Right lung (tissue), 10 donors: Measurements from ENCODE around the gene GK2. TPM values are rescaled to one million over a fixed set of nuclear protein-coding genes. Genes with fewer than 3 reads are reported as not detected.

Source experiments
- DNase-seq, 2 donors: peaks; one replicate each; pipeline ENCODE4 v3.0.0-alpha.2; 2013
- long read RNA-seq, 8 donors: transcript quantifications; one replicate each; lab custom pipeline, GENCODE V29; 2026
- polyA plus RNA-seq, 5 donors: library from polyadenylated mRNA; unstranded; fragments of 120-200 nt; gene quantifications; one replicate each; pipeline versions ENCODE4 v1.2.1 to v1.2.3, GENCODE V29; 2013; ENCODE audit warnings: inconsistent platforms in 1 of 5, low replicate concordance in 1 of 5; ENCODE audit not compliant: insufficient read length in 5 of 5, insufficient read depth in 1 of 5

The GK2 gene
- not detected for polyA plus RNA-seq
- long read RNA-seq, donor 1, result 0 reads
- long read RNA-seq, donor 2, result 0 reads
- long read RNA-seq, donor 3, result 0 reads
- long read RNA-seq, donor 4, result 0 reads
- long read RNA-seq, donor 5, result 0 reads
- long read RNA-seq, donor 6, result 0 reads
- long read RNA-seq, donor 7, result 0 reads
- long read RNA-seq, donor 8, result 0 reads

DNA sequence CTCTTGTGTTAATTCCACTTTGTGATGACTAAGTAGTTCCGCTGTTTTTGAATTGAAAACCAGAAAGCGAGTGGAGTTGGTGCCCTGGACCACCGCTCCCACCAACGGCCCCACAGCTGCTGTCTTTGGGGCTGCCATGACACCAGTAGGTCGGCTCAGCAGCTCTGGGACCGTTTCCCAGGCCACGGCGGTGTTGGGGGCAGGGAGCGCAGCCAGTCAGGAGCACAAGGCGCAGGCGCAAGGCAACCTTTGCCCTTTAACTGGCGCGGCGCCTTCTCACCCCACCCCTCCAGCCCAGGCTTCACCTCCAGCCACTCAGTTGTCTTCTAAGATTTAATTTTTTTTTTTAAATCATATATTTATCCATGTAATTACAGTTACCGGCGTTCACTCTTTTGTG, at the start of gene GK2:
Gene GK2 (minus strand): TSS at position 166 of the 400 bp plus-strand sequence. CDS start 28 bp downstream, at position 138.
- no peak for DNase-seq

DNA sequence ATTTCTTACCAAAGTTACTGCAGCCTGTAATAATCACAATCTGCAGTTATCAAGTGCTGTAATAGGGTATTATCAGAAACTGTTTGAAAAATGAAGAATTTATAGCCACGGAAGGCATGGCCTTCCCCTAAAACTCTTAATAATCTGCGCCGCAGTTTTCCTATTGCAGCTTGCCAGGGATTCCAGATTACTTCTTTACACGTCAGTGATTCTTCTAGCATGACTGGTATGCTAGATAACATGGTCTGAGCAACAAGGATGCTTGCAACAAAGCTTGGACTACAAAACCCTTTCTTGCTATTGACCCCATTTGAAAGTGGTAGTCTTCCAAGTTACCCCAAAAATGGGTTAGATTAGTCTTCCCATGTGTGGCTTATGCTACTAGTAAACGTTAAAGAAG, 47.2 kb upstream of the GK2 start:
- DNase-seq, result no peak

DNA sequence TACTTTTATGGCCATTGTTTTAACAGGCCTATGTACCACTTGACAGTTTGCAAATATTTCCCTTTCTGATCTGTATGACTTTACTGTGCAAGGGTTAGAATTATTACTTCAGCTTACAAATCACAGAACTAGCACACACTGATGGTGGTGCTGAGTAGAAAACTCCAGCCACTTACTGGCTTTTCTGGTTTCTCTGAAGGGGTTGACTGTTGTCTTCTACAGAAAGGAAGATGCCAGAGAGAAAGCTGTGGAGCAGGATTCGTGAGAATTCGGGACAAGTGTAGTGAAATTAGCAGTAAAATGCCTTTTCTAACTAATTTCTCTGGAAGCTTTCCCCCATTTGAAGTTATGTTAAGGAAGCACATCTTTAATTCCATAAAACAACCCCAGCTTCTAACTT, 46.6 kb upstream of the GK2 start:
- DNase-seq, result no peak

DNA sequence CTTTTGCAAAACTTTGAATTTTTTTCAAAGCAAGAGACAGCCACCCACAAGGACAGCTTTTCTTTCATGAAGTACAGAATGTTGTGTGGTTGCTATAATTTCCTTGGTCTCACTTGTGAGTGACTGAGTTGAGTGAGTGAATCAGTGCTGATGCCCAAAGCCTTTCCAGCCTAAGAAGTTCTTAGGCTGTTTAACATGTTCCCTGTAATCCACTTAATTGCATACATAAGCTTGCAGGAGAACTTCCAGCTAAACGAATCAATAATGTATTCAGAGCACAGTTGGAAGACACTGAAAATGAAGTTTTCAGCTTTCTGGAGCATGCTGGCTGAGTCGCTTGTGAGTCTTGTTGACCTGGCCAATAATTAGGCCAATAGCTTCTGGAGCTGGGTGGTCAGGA, 42.0 kb upstream of the GK2 start:
- DNase-seq, result no peak

DNA sequence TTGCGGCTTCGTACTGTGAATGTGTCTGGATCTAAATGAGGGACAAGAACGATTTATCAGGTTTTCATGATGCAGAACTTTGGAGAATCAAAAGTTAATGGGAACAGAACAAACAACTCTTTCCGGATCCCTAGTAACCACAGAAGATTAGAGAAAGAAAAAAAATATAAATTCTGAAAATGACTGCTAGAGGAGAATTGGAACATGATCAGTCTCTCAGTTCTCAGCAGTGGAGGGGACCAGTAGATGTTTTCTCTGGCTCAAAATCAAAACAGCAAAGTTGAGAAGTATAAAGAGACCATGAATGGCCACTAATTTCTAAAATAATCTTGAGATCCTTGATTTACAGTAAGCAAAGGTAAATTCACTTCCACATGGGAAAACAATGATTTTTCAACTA, 38.1 kb upstream of the GK2 start:
- DNase-seq, result no peak

DNA sequence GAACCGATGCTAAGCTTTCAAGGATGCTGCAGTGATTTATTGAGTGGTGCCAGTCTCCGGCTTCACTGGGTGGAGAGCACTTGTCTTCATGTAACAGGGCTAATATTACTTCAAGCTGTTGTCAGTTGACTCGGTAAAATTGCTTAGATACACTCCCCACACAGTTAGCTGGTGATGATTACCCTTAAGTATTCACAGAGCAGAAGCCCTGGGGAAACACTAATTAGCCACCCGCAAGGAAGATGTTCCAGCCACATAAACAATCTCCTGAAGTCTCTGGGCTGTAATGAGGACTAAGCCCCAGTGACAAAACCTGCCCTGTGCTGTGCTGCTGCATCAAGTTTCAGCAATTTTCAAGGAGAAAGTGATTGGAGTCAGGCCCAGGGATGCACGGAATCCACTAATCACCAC, 37.3 kb upstream of the GK2 start:
- no peak for DNase-seq

DNA sequence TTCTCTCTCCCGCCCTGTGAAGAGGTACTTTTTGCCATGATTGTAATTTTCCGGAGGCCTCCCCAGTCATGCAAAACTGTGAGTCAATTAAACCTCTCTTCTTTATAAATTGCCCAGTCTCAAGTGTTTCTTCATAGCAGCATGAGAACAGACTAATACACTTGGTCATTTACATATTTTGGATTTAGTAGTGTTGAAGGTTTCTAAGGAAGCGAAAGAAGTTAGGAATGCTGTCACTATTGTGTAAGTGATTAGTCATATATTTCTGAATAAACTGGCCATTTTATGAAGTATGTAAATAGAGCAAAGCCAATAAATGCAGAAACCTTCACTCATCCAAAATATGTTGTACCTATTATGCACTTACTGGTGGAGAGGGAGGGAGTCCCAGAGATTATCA, 34.4 kb upstream of the GK2 start:
- no peak for DNase-seq

DNA sequence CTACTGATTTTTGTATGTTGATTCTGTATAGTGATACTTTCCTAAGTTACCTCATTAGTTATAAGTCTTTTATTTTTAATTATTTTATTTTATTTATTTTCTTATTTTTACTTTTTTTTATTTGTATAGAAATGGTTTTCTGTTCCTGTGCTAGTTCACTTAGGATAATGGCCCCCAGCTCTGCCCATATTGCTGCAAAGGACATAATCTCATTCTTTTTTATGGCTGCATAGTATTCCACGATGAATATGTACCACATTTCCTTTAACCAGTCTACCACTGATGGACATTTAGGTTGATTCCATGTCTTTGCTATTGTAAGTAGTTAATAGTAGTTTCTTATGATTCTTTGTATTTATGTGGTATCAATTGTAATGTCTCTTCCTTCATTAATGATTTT, 31.5 kb upstream of the GK2 start:
- no peak for DNase-seq

DNA sequence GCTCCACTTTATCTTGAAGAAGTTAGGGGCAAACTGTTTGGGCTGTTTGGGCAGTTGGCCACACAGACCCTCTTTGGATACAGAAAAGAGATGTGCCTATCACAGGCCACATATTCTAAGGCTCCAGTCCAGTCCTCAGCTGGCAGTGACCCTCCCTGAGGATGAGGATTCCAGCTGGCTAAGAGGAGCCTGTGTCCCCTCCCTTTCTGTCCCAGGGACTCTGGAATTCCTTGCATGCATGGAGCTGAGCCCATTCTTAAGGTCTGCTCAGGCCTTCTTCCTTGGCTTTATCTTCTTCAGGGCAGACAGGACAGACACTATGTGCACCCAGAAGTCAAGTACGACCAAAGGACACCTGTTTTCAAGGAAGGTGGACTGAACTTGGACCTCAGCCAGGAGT, 23.8 kb upstream of the GK2 start:
- DNase-seq, result no peak

DNA sequence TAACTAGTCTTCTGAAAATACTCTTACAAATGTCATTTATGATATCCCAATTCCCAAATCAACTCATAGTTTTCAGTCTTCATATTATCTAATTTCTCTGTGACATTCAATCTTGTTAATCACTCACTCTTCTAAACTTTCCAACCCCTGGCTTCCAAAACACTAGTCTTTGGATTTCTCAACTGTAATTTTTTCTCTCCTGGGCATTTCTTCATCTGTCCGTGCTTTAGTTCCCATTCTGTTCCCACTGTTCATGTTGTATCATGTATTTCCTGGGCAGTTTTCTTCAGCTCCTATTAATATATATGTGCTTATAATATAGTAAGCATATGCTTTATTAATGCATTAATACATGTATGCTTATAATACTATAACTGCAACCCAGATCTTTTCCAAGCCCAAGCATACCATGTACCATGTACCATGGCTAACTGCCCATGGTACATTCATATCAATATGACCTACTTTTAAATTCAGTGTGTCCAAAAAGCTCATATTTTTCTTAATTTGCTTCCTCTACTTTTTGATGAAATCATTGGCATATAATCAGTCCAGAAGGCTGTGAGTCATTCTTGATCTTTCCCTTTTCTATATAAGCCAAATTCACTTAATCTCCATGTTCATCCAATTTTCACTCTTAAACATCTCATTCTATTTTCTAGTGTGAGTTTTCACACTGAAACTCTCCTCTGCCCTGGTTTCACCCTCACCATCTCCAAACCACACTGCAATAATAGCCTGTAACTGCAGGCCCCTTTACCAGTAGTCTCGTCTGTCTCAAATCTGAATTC, 21.3 kb upstream of the GK2 start:
- DNase-seq, result no peak

DNA sequence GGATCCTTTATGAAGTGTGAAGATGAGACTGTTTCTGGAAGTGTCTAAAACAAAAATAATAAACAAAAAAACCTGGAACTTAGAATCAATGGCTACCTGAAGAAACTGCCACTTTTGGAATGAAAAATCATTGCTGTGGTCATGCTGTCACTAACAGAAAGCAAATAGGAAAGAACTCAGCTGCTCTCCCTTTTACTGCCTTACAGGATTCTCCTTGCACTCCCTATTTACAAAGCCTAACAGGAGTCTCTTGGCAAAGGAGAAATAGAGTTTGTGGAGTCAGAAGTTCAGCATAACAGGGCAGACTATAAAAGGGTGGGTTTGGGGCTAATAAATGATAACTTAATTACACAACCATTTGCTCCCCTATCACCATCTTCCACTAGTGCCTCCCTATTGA, 19.0 kb upstream of the GK2 start:
- DNase-seq, result no peak

DNA sequence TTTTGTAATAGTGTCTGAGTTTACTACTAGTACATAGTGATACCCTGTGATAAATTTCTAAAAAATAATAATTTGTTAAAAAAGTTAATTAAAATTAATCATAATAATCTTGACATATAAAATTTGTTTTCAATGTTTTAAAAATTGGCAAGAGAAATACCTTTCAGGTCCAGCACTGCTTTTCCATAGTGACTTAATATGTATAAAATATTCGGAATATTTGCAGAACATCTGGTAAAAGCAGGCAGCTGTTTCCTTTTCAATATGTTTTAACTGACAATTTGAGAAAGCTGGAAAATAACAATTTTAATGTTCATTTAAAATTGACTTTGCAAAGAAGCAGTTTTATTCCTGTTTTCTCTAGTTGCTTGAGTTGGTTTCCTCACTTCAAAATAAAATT, 17.6 kb upstream of the GK2 start:
- DNase-seq, result no peak

DNA sequence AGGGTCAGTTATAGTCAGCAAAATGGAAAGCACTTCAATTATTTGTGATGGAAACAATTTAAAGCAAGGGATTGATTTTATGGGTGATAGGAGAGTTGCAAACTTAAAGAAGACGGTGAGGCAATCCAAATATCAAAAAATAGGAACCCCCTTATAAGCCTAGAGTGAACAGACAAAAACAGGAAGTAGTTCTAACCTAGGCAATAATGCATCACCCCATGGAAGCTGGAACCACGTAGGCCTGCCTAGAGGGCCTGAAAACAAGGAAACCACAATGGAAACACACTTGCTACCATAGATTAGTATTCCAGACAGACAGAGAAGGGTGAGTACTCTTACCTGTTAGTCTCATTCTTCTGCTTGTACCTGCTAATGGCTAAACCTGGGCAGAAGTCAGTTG, 13.5 kb upstream of the GK2 start:
- DNase-seq, result no peak

DNA sequence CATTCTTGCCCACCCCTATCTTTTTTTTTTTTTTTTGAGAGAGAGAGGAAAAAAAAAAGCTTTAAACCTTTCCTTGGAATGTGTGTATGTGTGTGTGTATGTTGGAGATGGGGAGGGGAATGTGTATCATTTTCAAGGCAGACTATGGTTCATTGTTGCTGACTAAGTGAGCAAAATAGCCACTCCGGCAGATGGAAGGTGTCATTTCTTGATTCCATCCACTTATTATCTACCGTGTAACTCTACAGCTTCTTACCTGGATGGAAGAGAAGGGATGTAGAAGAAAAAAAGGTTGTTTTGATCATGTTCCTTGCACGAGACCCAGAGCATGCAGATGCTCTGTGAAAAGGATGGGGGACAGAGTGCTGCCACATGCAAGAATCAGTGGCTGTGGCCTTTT, 5.9 kb upstream of the GK2 start:
- no peak for DNase-seq

DNA sequence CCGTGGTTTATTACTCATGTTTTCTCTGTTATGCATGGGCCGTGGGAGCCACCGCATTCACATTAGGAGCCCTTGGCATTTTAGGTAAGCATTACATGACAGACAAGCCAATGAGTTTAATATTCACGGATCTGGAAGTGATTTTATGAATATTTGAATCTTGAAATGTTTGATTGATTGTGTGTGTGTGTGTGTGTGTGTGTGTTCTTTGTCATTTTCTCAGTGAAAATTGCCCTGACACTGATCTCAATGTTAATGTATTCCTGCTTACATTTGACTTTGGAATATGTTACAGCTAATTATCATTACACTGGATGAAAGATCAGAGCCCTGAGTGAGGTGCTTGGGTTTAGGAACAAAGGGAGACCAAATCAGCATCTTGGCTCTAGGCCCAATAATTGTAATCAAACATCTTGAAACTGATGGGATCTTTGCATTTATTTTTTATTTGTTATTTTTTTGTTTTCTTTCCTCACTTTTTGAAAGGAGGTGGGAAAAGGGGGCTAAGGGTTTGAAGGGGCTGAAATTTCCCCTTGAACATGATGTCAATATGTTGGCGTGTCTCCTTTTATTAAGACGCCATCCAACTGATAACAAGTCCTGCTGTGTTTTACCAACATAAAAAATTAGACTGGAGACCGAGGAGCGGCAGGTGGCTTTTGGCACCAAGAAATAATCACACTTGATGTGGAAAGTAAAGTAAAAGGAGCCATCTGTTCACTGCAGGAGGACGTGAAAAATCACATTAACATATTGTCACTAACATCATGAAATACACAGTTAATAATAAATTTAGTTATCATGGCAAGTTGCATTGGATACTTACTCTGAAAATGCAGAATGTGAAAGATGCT, 5.2 kb upstream of the GK2 start:
- no peak for DNase-seq

DNA sequence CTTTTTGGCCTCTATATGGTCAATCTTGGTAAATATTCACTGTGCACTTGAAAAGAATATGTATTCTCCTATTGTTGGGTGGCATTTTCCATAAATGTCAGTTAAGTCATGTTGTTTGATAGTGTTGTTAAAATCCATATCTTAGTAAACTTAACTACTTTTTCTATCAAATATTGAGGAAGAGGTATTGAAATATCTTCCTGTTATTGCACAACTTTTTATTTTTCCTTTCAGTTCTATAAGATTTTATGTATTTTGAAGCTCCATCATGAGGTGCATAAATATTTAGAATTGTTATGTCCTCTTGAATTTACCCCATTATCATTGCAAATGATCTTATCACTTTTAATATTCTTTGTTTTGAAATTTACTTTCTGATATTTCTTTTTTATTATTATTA, 3.4 kb downstream of the GK2 start:
- DNase-seq, result no peak

DNA sequence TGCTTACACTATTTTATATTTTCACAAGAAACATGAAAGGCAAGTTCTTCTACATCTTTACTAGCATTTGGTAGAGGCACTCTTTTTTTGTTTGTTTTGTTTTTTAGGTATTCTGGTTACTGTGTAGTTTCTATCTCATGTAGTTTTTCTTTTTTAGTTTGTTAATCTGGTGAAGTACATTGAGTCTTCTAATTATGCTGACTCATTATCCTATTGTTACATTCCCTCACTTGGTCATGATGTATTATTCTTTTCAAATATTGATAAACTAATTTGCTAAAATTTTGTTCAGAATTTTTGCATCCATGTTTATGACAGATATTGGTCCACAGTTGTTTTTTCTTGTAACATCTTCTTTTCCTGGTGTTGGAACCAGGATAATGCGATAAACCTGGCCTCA, 4.7 kb downstream of the GK2 start:
- no peak for DNase-seq

DNA sequence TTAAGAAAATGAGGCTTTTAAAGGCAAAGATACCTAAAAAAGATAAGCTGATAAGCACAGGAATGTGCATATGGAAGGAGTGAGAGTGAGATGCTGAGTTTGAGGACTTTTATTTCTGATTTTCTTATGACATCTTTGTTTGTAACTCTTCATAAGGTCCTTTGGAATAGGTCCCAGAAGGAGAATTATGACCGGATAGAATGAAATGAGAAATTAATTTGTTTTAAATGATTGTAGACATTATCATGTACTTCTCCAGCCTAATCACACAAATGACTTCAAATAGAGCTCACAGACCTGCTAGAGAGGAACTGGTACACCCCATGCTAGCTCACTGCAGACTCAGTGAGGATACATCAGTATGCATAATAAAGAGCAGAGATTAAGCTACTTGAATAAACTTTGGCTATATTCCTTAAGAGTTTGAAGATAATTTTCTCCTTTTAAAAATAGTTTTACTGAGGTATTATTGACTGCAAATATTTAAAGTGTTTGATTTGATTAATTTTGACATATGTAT, 5.6 kb downstream of the GK2 start:
- DNase-seq, result peak; percentile 42 to 48

DNA sequence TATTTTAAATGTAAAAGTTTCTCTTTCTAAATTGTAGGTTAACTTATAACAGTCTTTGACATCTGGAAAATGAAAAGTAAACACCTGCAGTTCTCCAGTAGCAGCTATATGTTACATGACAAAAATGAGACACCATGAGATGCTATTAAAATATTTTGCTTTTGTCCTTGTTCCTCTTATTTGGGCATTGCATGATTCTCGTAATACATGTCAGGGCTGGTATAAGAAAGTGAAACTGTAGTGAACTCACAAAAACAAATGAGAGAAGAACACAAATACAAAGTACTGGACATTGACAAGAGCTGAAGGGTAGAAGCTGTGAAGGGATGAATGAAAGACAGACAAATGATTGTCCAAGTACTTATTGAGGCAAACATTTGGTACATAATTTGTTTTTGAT, 9.0 kb downstream of the GK2 start:
- DNase-seq, result no peak

DNA sequence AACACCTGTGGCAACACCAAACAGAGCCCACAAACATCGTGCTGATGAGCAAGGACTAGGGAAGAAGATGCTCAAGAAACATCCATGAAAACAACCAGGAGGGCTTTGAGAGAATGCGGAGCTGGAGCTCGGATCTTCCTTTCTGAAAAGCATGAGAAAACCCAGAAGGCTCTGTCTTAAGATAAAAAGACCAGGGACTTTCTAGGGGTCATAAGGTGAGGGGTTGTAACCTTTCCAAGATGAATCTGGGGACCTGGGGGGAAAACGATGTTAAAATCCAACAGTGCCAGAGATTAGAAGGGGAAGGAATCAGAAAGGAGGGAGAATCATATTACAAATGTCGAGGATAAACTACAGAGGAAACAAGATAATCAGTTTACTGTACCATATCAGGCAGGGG, 10.1 kb downstream of the GK2 start:
- no peak for DNase-seq

DNA sequence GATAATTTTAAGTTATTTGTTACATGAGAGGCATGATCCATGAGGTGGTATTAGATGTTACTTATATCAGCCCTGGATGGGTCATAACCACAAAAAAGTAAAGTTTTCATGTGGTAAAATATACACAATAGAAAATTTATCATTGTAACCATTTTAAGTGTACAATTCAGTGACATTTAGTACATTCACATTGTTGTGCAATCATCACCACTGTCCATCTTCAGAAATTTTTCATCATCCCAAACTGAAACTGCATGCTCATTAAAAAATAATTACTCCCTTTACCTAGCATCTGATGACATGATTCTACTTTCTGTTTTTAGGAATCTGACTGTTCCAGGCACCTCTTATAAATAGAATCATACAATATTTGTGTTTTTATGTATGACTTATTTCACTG, 11.2 kb downstream of the GK2 start:
- no peak for DNase-seq

DNA sequence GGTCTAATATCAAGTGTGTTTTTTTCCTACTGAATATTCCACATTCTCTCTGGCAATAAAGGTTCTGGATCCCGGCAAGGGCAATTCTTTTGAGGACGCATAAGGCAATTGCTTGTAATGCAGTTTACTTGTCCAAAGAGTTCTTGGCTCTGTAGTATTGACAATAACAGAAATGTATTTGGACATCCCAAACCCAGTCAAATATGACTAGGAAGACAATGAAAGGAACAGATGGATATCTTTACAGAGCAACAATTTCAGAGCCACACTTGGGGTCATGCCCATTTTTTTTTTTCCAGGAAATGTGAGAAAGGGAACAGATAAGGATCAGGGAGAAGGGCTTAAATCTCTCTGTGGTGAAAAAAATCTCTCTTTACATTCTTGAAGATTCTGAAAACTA, 12.2 kb downstream of the GK2 start:
- no peak for DNase-seq

DNA sequence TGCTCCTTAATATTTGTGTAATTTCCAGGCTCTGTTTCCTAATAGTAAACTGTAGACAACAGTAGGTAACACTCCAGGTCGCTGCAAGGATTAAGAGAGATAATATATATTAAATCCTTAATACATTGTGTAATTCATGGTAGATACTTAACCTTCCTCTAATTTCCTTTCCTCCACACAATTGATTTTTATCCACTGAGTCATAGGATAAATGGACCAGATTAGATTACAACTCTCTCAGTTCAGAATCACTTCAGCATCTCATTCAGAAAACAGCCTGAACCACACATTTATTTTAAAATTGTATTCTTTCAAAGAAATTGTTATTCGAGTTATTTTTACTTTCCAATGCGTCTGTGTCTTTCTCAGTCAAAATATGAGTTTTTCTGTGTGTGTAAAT, 17.1 kb downstream of the GK2 start:
- DNase-seq, result no peak
